GM21737 (cell line): ENCODE results near the gene ZNF223.

Experiments
- ATAC-seq: cut with Tn5 transposase; IDR thresholded peaks from one replicate; pipeline ENCODE4 v1.9.1; 2021; ENCODE audit warnings: mild to moderate bottlenecking, moderate library complexity; ENCODE audit not compliant: unreplicated experiment

Gene ZNF223

DNA sequence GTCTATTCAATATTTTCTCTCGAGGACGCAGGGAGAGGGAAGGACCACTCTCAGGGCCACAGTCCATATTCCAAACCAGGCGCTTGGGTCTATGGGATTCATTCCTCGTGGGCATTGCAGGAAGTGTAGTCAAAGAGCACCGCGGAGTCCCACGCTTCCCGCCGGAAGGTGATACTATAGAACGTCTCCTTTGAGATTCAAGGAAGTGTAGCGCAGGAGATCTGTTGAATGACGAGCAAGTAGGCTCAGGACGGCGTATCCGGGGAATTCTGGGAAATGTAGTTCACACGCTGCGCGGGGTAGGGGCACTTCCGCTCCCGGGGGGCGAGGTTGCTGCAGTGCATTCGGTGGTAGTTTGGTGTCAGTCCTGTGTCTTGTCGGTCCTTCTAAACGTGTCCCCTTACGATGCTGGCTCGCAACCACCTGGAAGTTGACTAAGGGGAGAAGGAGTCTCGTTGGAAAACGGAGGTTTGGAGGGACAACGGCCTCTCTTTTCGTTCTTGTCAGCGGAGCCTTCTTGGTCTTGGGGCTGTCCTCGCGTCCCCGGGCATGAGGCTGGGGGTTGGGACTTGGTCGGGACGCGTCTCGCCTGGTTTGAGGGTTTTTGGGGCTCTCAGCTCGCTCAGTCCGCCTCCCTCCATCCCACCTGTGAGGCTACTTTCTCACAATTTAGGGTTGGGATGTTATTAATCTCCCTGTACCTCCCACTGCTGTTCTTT lies 20.1 kb downstream of the ZNF223 start, which contains the start of gene ZNF284:
Gene ZNF284 (plus strand): TSS at position 336 of the 719 bp plus-strand sequence. CDS start 4,231 bp downstream, outside the sequence.
- ATAC-seq: peak; percentile 92

DNA sequence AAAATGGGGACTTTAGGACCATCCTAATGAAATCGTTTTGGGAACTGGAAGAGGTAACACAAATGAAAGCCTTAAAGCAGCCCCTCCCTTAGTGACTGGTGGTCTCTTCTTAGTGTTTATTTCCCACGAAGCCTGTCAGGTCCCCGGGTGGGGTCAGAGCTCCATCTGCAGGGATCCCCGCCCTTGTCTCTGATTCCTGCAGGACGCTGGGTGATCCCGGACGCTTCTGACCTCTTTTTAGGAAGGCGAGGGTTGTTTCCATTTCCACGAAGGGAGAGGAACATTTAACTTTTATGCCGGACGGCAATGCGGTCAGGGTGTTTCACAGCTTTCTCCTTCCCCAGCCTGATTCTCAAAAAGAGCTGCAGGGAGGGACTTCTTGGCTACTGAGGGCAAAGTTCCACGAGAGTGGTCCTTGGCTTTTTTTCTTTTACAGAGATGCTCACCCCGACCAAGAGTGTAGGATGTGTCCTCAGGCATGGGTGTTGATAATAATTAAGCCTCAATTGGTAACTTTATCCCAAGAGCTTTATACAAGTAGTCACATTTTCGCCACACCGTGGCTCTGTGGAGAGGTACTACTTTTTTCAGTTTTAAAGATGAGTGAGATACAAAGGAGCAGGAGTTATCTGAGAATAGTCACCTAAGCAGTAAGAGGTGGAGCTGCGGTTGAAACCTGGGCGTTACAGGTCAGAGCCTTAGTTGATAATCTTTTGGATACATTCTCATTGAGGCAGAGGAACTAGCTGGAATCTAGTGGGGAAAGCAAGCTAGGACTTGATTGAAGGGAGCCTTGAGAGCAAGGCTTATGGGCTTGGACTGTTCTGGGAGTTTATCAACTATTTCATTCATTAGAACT lies 20.9 kb downstream of the ZNF223 start:
- ATAC-seq: no peak

DNA sequence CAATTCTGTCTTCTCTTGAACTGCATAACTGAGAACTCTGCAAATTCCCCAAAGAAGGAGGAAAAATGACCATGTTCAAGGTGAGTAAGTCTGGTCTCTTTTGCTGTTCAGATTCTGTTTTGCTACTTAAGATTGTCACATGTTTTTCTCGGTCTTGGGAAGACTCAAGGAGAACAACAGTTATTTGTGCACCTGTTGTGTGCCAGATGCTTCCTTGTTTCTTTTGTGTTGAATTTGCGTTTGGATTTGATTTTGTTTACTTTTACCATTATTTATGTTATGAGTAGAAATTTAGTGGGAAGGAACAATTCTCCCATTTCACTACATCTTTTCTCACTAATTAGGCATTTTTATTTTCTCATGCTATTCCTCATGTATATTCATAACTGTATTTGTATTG lies 24.5 kb downstream of the ZNF223 start:
- no peak for ATAC-seq

DNA sequence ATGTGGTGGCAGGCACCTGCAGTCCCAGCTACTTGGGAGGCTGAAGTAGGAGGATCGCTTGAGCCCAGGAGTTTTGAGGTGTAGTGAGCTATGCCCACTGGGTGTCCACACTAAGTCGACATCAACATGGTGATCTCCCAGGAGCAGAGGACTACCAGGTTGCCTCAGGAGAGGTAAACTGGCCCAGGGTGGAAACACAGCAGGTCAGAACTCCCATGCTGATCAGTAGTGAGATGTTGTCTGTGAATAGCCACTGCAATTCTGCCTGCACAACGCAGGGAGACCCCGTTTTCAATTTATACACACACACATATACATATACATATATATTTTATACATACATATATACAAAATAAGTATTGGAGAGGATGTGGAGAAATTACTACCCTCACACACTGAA lies 40.3 kb downstream of the ZNF223 start:
- no peak for ATAC-seq

DNA sequence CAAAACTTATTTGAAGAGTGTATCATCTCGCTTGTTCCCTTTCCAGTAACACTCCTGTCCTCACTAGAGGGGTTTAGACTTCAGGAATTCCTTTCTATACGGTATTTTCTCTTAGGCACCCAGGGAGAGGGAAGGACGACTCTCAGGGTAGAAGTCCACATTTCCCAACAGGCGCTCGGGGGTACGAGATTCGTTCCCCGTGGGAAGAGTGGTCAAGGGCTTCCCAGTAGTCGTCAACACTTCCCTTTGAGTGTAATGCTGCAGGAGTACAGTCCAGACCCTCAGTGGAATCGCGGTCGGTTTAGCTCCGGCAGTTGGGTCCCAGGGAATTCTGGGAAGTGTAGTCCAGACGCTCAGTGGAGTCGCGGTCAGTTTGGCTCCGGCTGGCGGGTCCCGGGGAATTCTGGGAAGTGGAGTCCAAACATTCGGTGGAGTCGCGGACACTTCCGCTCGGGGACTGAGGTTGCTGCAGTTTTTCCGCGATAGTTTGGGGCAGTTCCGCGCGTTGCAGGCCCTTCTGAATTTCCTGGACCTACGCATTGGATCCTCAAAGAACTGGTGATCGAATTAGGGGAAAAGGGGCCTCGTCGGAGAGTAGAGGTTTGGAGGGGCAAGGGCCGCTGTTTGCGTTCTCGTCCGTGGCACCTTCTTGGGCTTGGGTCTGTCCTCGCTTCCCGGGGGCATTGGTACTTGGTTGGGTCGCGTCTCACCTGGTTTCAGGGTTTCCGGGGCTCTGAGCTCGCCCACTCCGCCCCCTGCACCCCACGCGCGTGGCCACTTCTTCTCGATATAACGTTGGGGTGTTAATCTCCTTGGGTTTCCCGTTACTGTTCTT lies 42.3 kb downstream of the ZNF223 start, which contains the start of gene ZNF224:
Gene ZNF224 (plus strand): TSS at position 431 of the 835 bp plus-strand sequence. CDS start 3,513 bp downstream, outside the sequence.
- ATAC-seq: peak; percentile 89

DNA sequence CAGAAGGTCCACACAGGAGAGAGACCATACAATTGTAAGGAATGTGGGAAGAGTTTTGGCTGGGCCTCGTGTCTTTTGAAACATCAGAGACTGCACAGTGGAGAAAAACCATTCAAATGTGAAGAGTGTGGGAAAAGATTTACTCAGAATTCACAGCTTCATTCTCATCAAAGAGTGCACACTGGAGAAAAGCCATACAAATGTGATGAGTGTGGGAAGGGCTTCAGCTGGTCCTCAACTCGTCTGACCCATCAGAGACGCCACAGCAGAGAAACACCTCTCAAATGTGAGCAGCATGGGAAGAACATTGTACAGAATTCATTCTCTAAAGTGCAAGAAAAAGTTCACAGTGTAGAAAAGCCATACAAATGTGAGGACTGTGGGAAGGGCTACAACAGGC lies 55.9 kb downstream of the ZNF223 start:
- no peak for ATAC-seq

DNA sequence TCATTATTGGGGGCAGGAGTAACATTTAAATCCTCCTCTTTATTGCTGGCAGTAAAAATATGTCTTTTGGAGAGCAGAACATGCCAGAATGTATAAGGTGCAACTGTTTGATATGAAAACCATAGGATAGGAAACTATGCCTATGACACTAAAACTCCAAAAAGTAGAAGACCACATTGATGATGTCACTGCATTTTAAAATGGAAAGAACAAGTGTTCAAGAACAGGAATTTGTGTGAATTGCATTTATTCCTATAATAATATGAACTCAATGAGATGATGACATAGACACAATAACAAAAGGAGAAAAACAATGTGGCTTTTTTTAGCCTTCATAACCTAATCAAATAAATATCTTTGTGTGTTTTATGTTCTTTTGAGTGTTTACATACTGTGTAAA lies 57.6 kb downstream of the ZNF223 start:
- ATAC-seq: no peak

DNA sequence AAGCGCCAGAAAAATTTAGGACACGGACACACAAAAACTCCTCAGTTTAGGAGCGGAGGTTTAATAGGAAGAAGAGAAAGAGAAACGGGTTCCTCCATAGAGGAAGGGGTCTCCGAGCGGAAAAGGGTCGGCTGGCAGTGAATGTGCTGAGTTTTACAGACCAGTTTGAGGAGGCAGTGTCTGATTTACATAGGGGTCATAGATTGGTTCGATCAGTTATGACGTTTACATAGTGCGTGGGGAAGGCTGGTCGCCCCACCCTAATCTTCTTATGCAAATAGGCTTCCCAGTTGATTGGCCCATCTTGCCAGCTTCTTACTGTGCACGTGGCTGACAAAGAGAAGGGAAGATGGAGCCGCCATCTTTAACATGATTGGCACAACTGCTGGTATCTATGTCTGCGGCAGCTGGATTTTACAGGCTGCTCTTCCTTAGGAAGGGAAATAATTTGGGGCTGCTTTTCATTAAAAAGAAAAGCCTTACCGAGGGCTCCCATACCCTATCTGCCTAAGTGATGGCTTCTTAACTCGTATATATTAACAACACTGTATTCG lies 60.2 kb downstream of the ZNF223 start:
- no peak for ATAC-seq

DNA sequence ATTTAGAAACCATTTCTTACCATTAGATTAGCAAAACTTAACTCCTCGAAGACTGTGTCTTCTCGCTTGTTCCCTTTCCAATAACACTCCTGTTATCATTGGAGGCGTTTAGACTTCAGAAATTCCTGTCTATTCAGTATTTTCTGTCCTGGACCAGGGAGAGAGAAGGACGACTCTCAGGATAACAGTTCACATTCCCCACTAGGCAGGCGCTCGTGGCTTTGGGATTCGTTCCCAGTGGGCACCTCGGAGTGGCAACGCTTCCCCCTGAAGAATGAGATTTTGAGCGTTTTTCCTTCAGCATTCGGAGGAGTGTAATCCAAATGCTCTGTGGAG lies 60.9 kb downstream of the ZNF223 start:
- no peak for ATAC-seq

DNA sequence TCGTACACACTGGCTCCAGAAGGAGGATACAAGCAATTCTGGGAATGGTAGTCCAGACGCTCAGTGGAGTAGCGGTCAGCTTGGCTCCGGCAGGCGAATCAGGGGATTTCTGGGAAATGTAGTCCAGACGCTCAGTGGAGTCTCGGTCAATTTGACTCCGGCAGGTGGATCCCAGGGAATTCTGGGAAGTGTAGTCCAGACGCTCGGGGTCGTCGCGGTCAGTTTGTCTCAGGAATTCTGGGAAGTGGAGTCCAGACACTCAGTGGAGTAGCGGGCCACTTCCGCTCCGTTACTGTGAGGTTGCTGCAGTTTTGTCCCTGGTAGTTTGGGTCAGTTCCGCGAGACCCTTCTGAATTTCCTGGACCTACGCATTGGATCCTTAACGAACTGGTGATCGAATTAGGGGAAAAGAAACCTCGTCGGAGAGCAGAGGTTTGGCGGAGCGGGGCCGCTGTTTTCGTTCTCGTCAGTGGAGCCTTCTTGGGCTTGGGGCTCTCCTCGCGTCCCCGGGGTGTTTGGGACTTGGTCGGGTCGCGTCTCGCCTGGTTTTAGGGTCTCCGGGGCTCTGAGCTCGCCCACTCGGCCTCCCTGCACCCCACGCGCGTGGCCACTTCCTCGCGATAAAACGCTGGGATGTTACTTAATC lies 61.4 kb downstream of the ZNF223 start, which contains the start of gene ZNF225:
Gene ZNF225 (plus strand): TSS at position 262 of the 646 bp plus-strand sequence. CDS start 2,429 bp downstream, outside the sequence.
- ATAC-seq: peak; percentile 88

DNA sequence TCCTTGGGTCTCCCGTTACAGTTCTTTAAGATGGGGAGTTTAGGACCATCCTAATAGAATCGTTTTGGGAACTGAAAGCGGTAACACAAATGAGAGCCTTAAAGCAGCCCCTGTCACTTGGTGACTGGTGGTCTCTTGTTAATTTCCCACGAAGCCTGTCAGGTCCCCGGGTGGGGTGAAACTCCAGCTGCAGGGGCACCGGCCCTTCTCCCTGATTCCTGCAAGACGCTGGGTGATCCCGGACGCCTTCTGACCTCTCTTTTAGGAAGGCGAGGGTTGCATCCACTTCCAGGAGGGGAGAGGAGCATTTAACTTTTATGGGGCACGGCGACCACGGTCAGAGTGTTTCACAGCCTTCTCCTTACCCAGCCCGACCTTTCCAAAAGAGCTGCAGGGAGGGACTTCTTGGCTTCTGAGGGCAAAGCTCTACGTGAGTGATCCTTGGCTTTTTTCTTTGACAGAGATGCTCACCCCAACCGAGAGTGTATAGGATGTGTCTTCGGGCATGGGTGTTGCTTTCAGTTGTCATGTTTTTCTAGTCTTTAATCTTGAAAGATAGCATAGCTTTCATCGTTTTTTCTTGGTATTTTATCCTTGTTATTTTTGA lies 62.1 kb downstream of the ZNF223 start:
- peak; percentile 13 for ATAC-seq
